SK-N-SH treated with all-trans-retinoic acid at 6 μM for 48 hours (cell line): ENCODE measurements around the gene MACIR.

Source experiments
- ATAC-seq: fragments of 200-7000 bp; cut with Tn5 transposase; 3 replicates; pipeline ENCODE4 v1.9.1; 2020; ENCODE audit warnings: mild to moderate bottlenecking, moderate library complexity
- ARNTL ChIP-seq: fragments of 450-650 bp; formaldehyde crosslinking; IDR thresholded peaks from 2 replicates; pipeline ENCODE4 v1.5.0; 2020; ENCODE audit warnings: low read depth, mild to moderate bottlenecking, moderate library complexity, borderline replicate concordance
- BACH2 ChIP-seq: fragments of 250-450 bp; sonication (Bioruptor Pico); IDR thresholded peaks from 2 replicates; pipeline ENCODE4 v1.9.0; 2021; ENCODE audit warnings: mild to moderate bottlenecking, borderline replicate concordance
- CSDC2 ChIP-seq: fragments of 250-450 bp; sonication (Bioruptor Pico); IDR thresholded peaks from 2 replicates; pipeline ENCODE4 v1.5.0; 2020; ENCODE audit warnings: mild to moderate bottlenecking, moderate library complexity
- ESRRG ChIP-seq: fragments of 250-450 bp; sonication (Bioruptor Pico); IDR thresholded peaks from 2 replicates; pipeline ENCODE4 v1.6.1; 2021; ENCODE audit warnings: mild to moderate bottlenecking
- GLIS3 ChIP-seq: fragments of 250-450 bp; sonication (Bioruptor Pico); IDR thresholded peaks from 2 replicates; pipeline ENCODE4 v1.5.0; 2020; ENCODE audit warnings: mild to moderate bottlenecking, moderate library complexity
- ISL1 ChIP-seq: fragments of 250-450 bp; sonication (Bioruptor Pico); IDR thresholded peaks from 2 replicates; pipeline ENCODE4 v2.1.2; 2022; ENCODE audit warnings: mild to moderate bottlenecking, moderate library complexity
- OSR1 ChIP-seq: fragments of 250-450 bp; sonication (Bioruptor Pico); IDR thresholded peaks from 2 replicates; pipeline ENCODE4 v1.8.0; 2022; ENCODE audit warnings: moderate library complexity, mild to moderate bottlenecking, inconsistent platforms
- PPARA ChIP-seq: fragments of 250-450 bp; sonication (Bioruptor Pico); IDR thresholded peaks from 2 replicates; pipeline ENCODE4 v1.5.0; 2020; ENCODE audit warnings: mild to moderate bottlenecking, borderline replicate concordance
- RARB ChIP-seq: fragments of 250-450 bp; sonication (Bioruptor Pico); IDR thresholded peaks from 2 replicates; pipeline ENCODE4 v1.8.0; 2021; ENCODE audit warnings: mild to moderate bottlenecking, moderate library complexity
- SNAI2 ChIP-seq: fragments of 250-450 bp; sonication (Bioruptor Pico); IDR thresholded peaks from 2 replicates; pipeline ENCODE4 v1.5.0; 2020; ENCODE audit warnings: mild to moderate bottlenecking, moderate library complexity
- TCF4 ChIP-seq: fragments of 250-450 bp; sonication (Bioruptor Pico); IDR thresholded peaks from 2 replicates; pipeline ENCODE4 v1.8.0; 2021; ENCODE audit warnings: mild to moderate bottlenecking, moderate library complexity, borderline replicate concordance
- TOX ChIP-seq: fragments of 250-450 bp; sonication (Bioruptor Pico); IDR thresholded peaks from 2 replicates; pipeline ENCODE4 v1.8.0; 2021; ENCODE audit warnings: mild to moderate bottlenecking, moderate library complexity, borderline replicate concordance
- ZC3H10 ChIP-seq: fragments of 250-450 bp; sonication (Bioruptor Pico); IDR thresholded peaks from 2 replicates; pipeline ENCODE4 v1.5.1; 2021; ENCODE audit warnings: mild to moderate bottlenecking, moderate library complexity
- ZFP3 ChIP-seq: fragments of 250-450 bp; sonication (Bioruptor Pico); IDR thresholded peaks from 2 replicates; pipeline ENCODE4 v1.5.0; 2020; ENCODE audit warnings: mild to moderate bottlenecking, moderate library complexity
- ZFP30 ChIP-seq: fragments of 450-650 bp; formaldehyde crosslinking; IDR thresholded peaks from 2 replicates; pipeline ENCODE4 v1.5.0; 2022; ENCODE audit warnings: mild to moderate bottlenecking, moderate library complexity
- ZNF565 ChIP-seq: fragments of 450-650 bp; formaldehyde crosslinking; conservative IDR thresholded peaks from 2 replicates; pipeline ENCODE4 v1.5.0; 2020; ENCODE audit warnings: low read depth, mild to moderate bottlenecking, moderate library complexity
- ZNF70 ChIP-seq: fragments of 450-650 bp; formaldehyde crosslinking; IDR thresholded peaks from 2 replicates; pipeline ENCODE4 v1.5.0; 2020; ENCODE audit warnings: mild to moderate bottlenecking, moderate library complexity
- ZNF8 ChIP-seq: fragments of 450-650 bp; formaldehyde crosslinking; IDR thresholded peaks from 2 replicates; pipeline ENCODE4 v1.5.0; 2020; ENCODE audit warnings: mild to moderate bottlenecking, moderate library complexity
- TF ChIP-seq, protein P1 (sequence below): fragments of 250-450 bp; sonication (Bioruptor Pico); IDR thresholded peaks from 2 replicates; pipeline ENCODE4 v1.5.1; 2021; ENCODE audit warnings: mild to moderate bottlenecking, moderate library complexity
- TF ChIP-seq, protein P2 (sequence below): fragments of 250-450 bp; sonication (Bioruptor Pico); IDR thresholded peaks from 2 replicates; pipeline ENCODE4 v1.8.0; 2020; ENCODE audit warnings: mild to moderate bottlenecking, moderate library complexity, borderline replicate concordance
- TF ChIP-seq, protein P3 (sequence below): fragments of 250-450 bp; sonication (Bioruptor Pico); IDR thresholded peaks from 2 replicates; pipeline ENCODE4 v1.8.0; 2021; ENCODE audit warnings: low read depth, mild to moderate bottlenecking, moderate library complexity, borderline replicate concordance
- TF ChIP-seq, protein P4 (sequence below): fragments of 250-450 bp; sonication (Bioruptor Pico); IDR thresholded peaks from 2 replicates; pipeline ENCODE4 v1.5.0; 2020; ENCODE audit warnings: mild to moderate bottlenecking, moderate library complexity

The MACIR gene

DNA sequence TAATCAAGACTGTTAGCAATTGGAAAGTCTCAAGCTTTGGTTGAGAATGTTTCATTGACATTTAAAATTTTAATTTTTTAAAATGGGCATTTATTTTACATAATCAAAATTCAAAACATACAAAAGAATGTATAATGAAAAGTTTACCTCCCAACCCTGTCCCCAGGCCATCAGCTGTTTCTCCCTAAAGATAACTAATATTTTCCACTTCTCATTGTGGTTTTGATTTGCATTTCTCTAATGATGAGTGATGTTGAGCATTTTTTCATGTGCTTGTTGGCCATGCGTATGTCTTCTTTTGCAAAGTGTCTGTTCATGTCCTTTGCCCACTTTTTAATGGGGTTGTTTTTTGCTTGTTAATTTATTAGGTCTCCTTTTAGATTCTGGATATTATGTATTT, 11.4 kb upstream of the MACIR start:
- TF ChIP-seq, protein P1, sequence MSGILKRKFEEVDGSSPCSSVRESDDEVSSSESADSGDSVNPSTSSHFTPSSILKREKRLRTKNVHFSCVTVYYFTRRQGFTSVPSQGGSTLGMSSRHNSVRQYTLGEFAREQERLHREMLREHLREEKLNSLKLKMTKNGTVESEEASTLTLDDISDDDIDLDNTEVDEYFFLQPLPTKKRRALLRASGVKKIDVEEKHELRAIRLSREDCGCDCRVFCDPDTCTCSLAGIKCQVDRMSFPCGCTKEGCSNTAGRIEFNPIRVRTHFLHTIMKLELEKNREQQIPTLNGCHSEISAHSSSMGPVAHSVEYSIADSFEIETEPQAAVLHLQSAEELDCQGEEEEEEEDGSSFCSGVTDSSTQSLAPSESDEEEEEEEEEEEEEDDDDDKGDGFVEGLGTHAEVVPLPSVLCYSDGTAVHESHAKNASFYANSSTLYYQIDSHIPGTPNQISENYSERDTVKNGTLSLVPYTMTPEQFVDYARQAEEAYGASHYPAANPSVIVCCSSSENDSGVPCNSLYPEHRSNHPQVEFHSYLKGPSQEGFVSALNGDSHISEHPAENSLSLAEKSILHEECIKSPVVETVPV (CRISPR knock-in tag), result no peak
- TF ChIP-seq, protein P2, sequence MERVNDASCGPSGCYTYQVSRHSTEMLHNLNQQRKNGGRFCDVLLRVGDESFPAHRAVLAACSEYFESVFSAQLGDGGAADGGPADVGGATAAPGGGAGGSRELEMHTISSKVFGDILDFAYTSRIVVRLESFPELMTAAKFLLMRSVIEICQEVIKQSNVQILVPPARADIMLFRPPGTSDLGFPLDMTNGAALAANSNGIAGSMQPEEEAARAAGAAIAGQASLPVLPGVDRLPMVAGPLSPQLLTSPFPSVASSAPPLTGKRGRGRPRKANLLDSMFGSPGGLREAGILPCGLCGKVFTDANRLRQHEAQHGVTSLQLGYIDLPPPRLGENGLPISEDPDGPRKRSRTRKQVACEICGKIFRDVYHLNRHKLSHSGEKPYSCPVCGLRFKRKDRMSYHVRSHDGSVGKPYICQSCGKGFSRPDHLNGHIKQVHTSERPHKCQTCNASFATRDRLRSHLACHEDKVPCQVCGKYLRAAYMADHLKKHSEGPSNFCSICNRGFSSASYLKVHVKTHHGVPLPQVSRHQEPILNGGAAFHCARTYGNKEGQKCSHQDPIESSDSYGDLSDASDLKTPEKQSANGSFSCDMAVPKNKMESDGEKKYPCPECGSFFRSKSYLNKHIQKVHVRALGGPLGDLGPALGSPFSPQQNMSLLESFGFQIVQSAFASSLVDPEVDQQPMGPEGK (CRISPR knock-in tag), result no peak
- TF ChIP-seq SNAI2 (CRISPR knock-in tag) (no peak), RARB (no peak), CSDC2 (CRISPR knock-in tag) (no peak), ARNTL (CRISPR knock-in tag) (no peak), PPARA (CRISPR knock-in tag) (no peak), OSR1 (no peak), ZNF70 (CRISPR knock-in tag) (no peak), GLIS3 (no peak), ZC3H10 (CRISPR knock-in tag) (no peak), ZFP3 (CRISPR knock-in tag) (no peak), ZNF565 (CRISPR knock-in tag) (no peak), BACH2 (CRISPR knock-in tag) (no peak), ESRRG (no peak), ISL1 (CRISPR knock-in tag) (no peak), TCF4 (CRISPR knock-in tag) (no peak)
- TF ChIP-seq, protein P3, sequence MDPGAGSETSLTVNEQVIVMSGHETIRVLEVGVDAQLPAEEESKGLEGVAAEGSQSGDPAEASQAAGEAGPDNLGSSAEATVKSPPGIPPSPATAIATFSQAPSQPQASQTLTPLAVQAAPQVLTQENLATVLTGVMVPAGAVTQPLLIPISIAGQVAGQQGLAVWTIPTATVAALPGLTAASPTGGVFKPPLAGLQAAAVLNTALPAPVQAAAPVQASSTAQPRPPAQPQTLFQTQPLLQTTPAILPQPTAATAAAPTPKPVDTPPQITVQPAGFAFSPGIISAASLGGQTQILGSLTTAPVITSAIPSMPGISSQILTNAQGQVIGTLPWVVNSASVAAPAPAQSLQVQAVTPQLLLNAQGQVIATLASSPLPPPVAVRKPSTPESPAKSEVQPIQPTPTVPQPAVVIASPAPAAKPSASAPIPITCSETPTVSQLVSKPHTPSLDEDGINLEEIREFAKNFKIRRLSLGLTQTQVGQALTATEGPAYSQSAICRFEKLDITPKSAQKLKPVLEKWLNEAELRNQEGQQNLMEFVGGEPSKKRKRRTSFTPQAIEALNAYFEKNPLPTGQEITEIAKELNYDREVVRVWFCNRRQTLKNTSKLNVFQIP (CRISPR knock-in tag), result no peak
- TF ChIP-seq, protein P4, sequence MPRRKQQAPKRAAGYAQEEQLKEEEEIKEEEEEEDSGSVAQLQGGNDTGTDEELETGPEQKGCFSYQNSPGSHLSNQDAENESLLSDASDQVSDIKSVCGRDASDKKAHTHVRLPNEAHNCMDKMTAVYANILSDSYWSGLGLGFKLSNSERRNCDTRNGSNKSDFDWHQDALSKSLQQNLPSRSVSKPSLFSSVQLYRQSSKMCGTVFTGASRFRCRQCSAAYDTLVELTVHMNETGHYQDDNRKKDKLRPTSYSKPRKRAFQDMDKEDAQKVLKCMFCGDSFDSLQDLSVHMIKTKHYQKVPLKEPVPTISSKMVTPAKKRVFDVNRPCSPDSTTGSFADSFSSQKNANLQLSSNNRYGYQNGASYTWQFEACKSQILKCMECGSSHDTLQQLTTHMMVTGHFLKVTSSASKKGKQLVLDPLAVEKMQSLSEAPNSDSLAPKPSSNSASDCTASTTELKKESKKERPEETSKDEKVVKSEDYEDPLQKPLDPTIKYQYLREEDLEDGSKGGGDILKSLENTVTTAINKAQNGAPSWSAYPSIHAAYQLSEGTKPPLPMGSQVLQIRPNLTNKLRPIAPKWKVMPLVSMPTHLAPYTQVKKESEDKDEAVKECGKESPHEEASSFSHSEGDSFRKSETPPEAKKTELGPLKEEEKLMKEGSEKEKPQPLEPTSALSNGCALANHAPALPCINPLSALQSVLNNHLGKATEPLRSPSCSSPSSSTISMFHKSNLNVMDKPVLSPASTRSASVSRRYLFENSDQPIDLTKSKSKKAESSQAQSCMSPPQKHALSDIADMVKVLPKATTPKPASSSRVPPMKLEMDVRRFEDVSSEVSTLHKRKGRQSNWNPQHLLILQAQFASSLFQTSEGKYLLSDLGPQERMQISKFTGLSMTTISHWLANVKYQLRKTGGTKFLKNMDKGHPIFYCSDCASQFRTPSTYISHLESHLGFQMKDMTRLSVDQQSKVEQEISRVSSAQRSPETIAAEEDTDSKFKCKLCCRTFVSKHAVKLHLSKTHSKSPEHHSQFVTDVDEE (CRISPR knock-in tag), result no peak
- no peak for ATAC-seq

DNA sequence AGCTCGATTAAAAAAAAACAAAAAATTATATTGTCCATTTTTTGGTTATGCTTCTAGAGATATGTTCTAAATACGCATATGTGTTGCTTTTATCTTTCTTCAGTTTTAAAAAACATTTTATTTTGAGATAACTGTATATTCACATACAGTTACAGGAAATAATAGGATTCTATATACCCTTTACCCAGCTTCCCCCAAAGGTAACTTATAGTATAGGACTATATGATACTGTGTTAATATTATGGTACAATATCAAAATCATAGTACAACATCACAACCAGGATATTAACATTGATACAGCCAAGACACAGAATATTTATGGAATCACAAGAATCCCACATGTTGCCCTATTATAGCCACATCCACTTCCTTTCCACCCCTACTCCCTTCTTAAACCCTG, 9.5 kb upstream of the MACIR start:
- no peak for ATAC-seq
- TF ChIP-seq ZC3H10 (CRISPR knock-in tag) (no peak), BACH2 (CRISPR knock-in tag) (no peak), ZNF70 (CRISPR knock-in tag) (no peak), ZNF8 (CRISPR knock-in tag) (no peak), ZFP30 (CRISPR knock-in tag) (no peak), GLIS3 (no peak), TCF4 (CRISPR knock-in tag) (no peak), ARNTL (CRISPR knock-in tag) (no peak), RARB (no peak), ESRRG (no peak), TOX (CRISPR knock-in tag) (no peak)
- TF ChIP-seq, protein P1 (CRISPR knock-in tag), result no peak
- TF ChIP-seq, protein P3 (CRISPR knock-in tag), result no peak
- TF ChIP-seq, protein P2 (CRISPR knock-in tag), result no peak
- TF ChIP-seq, protein P4 (CRISPR knock-in tag), result no peak
